Type B pancreatic cell (in vitro differentiated cells): ENCODE data around the gene CMYA5. TPM values are rescaled to one million over a fixed set of nuclear protein-coding genes. Genes with fewer than 3 reads are reported as not detected.
"Not testable (repeated sequence)": the region's sequence is repeated elsewhere in the genome, so short reads cannot be mapped to it uniquely, and the experiment has no call there.

Source experiments
- DNase-seq: peaks from one replicate; pipeline ENCODE4 v3.0.0; 2021; ENCODE audit warnings: mixed read lengths; ENCODE audit not compliant: unreplicated experiment; ENCODE audit errors: extremely low spot score
- H3K27ac Mint-ChIP-seq: 2 replicates; pipeline ENCODE4 v1.8.0; 2021; ENCODE audit warnings: mild to moderate bottlenecking, mixed read lengths
- H3K27me3 Mint-ChIP-seq: 2 replicates; pipeline ENCODE4 v1.8.0; 2021; ENCODE audit warnings: mixed read lengths
- H3K36me3 Mint-ChIP-seq: 2 replicates; pipeline ENCODE4 v1.8.0; 2021; ENCODE audit warnings: mixed read lengths
- H3K4me1 Mint-ChIP-seq: one replicate; pipeline ENCODE4 v1.8.0; 2021; ENCODE audit warnings: mixed read lengths; ENCODE audit not compliant: unreplicated experiment
- H3K4me3 Mint-ChIP-seq: 2 replicates; pipeline ENCODE4 v1.8.0; 2021; ENCODE audit warnings: mild to moderate bottlenecking, mixed read lengths
- H3K9me3 Mint-ChIP-seq: 2 replicates; pipeline ENCODE4 v1.8.0; 2021; ENCODE audit warnings: mixed read lengths
- total RNA-seq: library from RNA; stranded (reverse); gene quantifications from 2 replicates; pipeline ENCODE4 v1.2.1, GENCODE V29; 2021; ENCODE audit warnings: low replicate concordance
- TF ChIP-seq, protein P1 (sequence below): fragments of 200-600 bp; sonication (generic); conservative IDR thresholded peaks from 2 replicates; pipeline ENCODE4 v1.5.0; 2021; ENCODE audit warnings: antibody characterized with exemption, mild to moderate bottlenecking

CMYA5 gene
- total RNA-seq, 1 donor from 2014 or later = 1.4 TPM

DNA sequence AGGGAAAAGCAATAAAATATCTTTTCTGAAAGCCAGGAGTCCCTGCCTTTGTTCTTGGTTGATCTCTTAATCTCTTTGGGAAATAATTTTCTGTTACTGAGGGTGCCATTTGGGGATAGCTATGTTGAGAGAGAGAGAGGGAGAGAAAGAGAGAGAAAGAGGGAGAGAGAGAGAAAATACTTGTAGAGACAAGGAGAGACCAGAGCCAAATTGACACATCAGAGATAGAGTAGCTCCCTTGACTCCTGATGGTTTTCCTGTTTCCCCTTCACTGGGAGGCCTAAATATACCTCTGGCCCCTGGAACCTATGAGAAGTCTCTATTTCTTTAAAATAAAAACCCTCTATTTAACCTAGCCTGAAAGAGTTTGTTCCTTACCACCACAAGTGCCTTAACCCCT lies 14.9 kb downstream of the CMYA5 start:
- TF ChIP-seq, protein P1, sequence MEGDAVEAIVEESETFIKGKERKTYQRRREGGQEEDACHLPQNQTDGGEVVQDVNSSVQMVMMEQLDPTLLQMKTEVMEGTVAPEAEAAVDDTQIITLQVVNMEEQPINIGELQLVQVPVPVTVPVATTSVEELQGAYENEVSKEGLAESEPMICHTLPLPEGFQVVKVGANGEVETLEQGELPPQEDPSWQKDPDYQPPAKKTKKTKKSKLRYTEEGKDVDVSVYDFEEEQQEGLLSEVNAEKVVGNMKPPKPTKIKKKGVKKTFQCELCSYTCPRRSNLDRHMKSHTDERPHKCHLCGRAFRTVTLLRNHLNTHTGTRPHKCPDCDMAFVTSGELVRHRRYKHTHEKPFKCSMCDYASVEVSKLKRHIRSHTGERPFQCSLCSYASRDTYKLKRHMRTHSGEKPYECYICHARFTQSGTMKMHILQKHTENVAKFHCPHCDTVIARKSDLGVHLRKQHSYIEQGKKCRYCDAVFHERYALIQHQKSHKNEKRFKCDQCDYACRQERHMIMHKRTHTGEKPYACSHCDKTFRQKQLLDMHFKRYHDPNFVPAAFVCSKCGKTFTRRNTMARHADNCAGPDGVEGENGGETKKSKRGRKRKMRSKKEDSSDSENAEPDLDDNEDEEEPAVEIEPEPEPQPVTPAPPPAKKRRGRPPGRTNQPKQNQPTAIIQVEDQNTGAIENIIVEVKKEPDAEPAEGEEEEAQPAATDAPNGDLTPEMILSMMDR = no peak
- H3K4me3 Mint-ChIP-seq = no peak overlapping the region
- no peaks in the 10 kb centered on the region for H3K36me3 Mint-ChIP-seq
- H3K9me3 Mint-ChIP-seq = peaks cover 19% of the 10 kb centered on the region
- DNase-seq = no peak
- no peaks in the 10 kb centered on the region for H3K27me3 Mint-ChIP-seq
- H3K4me1 Mint-ChIP-seq = no peaks in the 10 kb centered on the region
- no peak overlapping the region for H3K27ac Mint-ChIP-seq

DNA sequence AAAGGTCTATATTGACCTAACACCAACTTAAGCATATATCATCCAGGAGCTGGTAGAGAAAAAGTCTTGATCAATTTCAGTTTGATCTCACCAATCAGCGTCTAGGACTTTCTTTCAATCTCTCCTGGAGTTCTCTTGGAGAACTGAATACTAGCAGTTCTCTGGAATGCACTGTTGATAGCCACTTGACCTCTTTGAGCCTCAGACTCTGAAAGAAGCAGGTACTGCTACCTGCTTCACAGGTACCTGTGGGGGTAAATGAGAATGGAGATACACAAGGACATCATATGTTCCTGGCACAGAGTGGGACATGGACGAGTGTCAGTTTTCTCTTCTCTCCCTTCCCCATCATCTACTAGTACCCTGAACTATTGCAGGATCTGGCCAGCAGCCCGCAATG lies 16.0 kb downstream of the CMYA5 start:
- H3K9me3 Mint-ChIP-seq = peaks cover 15% of the 10 kb centered on the region

GRCh38 chr5:79706317-79706716 lies 16.7 kb downstream of the CMYA5 start:
- H3K36me3 Mint-ChIP-seq, DNase-seq, H3K4me3 Mint-ChIP-seq, H3K27ac Mint-ChIP-seq, H3K27me3 Mint-ChIP-seq, H3K4me1 Mint-ChIP-seq: not testable (repeated sequence)
- peaks cover 14% of the 10 kb centered on the region for H3K9me3 Mint-ChIP-seq

More for the DNA sequence above, 16.0 kb downstream of the CMYA5 start:
- TF ChIP-seq, protein P1 = no peak
- no peaks in the 10 kb centered on the region for H3K36me3 Mint-ChIP-seq
- DNase-seq = no peak
- H3K27me3 Mint-ChIP-seq = no peaks in the 10 kb centered on the region
- H3K4me1 Mint-ChIP-seq = no peaks in the 10 kb centered on the region
- no peak overlapping the region for H3K4me3 Mint-ChIP-seq
- H3K27ac Mint-ChIP-seq = peak overlapping the region; percentile 44

GRCh38 chr5:79707535-79707934 lies 17.9 kb downstream of the CMYA5 start:
- peaks cover 14% of the 10 kb centered on the region for H3K9me3 Mint-ChIP-seq
- no peak overlapping the region for H3K27ac Mint-ChIP-seq
- no peak for DNase-seq
- no peak overlapping the region for H3K4me3 Mint-ChIP-seq
- H3K36me3 Mint-ChIP-seq = no peaks in the 10 kb centered on the region
- H3K4me1 Mint-ChIP-seq = no peaks in the 10 kb centered on the region
- no peaks in the 10 kb centered on the region for H3K27me3 Mint-ChIP-seq
- TF ChIP-seq, protein P1 = no peak

DNA sequence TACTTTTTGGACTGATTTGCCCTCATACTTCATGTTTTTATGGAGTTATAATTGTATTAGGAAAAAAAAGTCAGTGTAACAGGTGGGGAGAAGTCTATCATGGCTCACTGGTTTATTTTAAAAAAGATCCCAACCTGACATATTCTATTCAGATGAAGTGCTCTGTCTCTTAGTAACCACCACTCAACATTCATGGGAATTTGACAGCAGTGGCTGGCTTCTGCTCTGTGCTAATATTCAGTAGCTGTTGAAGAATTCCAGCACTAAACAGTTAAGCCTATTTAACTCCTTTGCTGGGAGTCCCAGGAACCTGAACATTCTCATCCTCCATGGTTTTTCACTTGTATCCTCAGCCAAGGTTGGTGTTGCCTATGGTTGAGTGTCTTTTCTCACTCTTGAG lies 23.1 kb downstream of the CMYA5 start:
- TF ChIP-seq, protein P1 = no peak
- H3K4me3 Mint-ChIP-seq = no peak overlapping the region

DNA sequence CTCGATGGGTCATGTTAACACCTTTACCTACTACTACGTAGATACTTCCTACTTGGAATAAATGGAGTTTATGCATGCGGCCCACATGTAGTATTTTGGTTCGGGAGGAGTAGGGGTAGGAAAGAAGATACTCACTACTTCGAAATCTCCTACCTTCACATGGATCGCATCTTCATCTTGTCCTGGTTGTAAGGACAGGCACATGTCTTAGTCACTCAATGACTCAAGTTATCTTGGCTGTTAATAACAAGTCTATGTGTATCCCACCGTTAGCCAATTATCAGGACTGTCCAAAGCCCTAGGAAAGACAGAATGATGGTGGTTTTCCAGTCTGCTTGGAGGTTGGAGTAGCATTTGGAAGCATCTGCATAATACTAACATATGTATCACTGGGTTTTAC lies 24.1 kb downstream of the CMYA5 start:
- H3K27me3 Mint-ChIP-seq = no peaks in the 10 kb centered on the region
- no peak overlapping the region for H3K4me3 Mint-ChIP-seq
- TF ChIP-seq, protein P1 = no peak
- H3K27ac Mint-ChIP-seq = no peak overlapping the region
- no peaks in the 10 kb centered on the region for H3K4me1 Mint-ChIP-seq
- DNase-seq = no peak
- peaks cover 5% of the 10 kb centered on the region for H3K9me3 Mint-ChIP-seq
- H3K36me3 Mint-ChIP-seq = no peaks in the 10 kb centered on the region

More for the DNA sequence above, 23.1 kb downstream of the CMYA5 start:
- H3K9me3 Mint-ChIP-seq = peaks cover 5% of the 10 kb centered on the region
- no peak for DNase-seq
- no peaks in the 10 kb centered on the region for H3K4me1 Mint-ChIP-seq
- no peaks in the 10 kb centered on the region for H3K27me3 Mint-ChIP-seq
- H3K27ac Mint-ChIP-seq = no peak overlapping the region
- H3K36me3 Mint-ChIP-seq = no peaks in the 10 kb centered on the region
